Ovary (tissue), 9 donors: Measurements from ENCODE around the gene SLX4IP. TPM values are rescaled to one million over a fixed set of nuclear protein-coding genes. Genes with fewer than 3 reads are reported as not detected.
A peak's percentile ranks its signal among the peaks of the same experiment; 100 is the strongest.

Source experiments
- DNase-seq, 5 donors: peaks; one replicate each; pipeline ENCODE4 v3.0.0-alpha.2; 2019 to 2020
- H3K27ac ChIP-seq, 2 donors: fragments of 200-600 bp; one replicate each; pipeline versions ENCODE4 v1.5.1 to v1.8.0; 2019 to 2022
- H3K27me3 ChIP-seq: fragments of 200-600 bp; one replicate; pipeline ENCODE4 v1.8.0; 2022
- H3K36me3 ChIP-seq: fragments of 200-600 bp; sonication (generic); one replicate; pipeline ENCODE4 v1.5.1; 2019
- H3K4me1 ChIP-seq: one replicate; pipeline ENCODE4 v1.8.1; 2013; ENCODE audit warnings: mild to moderate bottlenecking, moderate library complexity; ENCODE audit not compliant: insufficient read depth
- H3K4me3 ChIP-seq: fragments of 200-600 bp; sonication (generic); one replicate; pipeline ENCODE4 v1.5.1; 2017
- H3K9me3 ChIP-seq, 2 donors: fragments of 200-600 bp in 1 of 2; sonication (generic) in 1 of 2; one replicate each; pipeline versions ENCODE4 v1.5.1 to v1.8.1; 2013 to 2019; ENCODE audit warnings: mild to moderate bottlenecking in 1 of 2, moderate library complexity in 1 of 2
- CTCF ChIP-seq, 3 donors: fragments of 450-650 bp in 2 of 3; fragments of 200-600 bp in 1 of 3; IDR thresholded peaks; one replicate each; pipeline versions ENCODE4 v1.5.1 to v1.8.0; 2016 to 2022; ENCODE audit warnings: antibody characterized with exemption in 3 of 3, mild to moderate bottlenecking in 1 of 3
- EP300 ChIP-seq: sonication (generic); formaldehyde crosslinking; IDR thresholded peaks from one replicate; pipeline ENCODE4 v1.6.1; 2017; ENCODE audit warnings: antibody characterized with exemption
- POLR2A ChIP-seq: fragments of 450-650 bp; IDR thresholded peaks from one replicate; pipeline ENCODE4 v1.6.1; 2017; ENCODE audit warnings: antibody characterized with exemption, mild to moderate bottlenecking, moderate library complexity
- WGBS, 3 donors: extraction: QIAGEN DNeasy Blood & Tissue Kit in 1 of 3; methylation state at CpG; one replicate each; pipeline versions ENCODE4 v1.1.5 to v1.1.7; 2013 to 2017; 5-methylcytosine and 5-hydroxymethylcytosine counted together
- intact Hi-C, 4 donors: fragments of 100-400 bp; cut with DNase I; formaldehyde crosslinking; loops; one replicate each; pipeline versions ENCODE4 v1.11.0 to v1.15.1; 2022 to 2023
- polyA plus RNA-seq, 2 donors: library from polyadenylated mRNA; stranded (reverse); fragments of 200-250 nt in 1 of 2; fragments of 350-450 nt in 1 of 2; fragmentation: Illumina TruSeq in 1 of 2; extraction: RNeasy Lipid Tissue Mini Kit (QIAGEN cat#74804) in 1 of 2; gene quantifications; one replicate each; pipeline ENCODE4 v1.2.3, GENCODE V29; 2013 to 2014
- total RNA-seq, 7 donors: library from RNA; depleted of rRNA in 2 of 7; stranded (reverse); fragments of >200 nt in 2 of 7; fragmentation: NEBNext Ultra II Directional in 3 of 7; extraction: Animal tissue kit (Norgen Biotek cat#: 25700) in 3 of 7; gene quantifications; one replicate each; pipeline versions ENCODE4 v1.1.0 to v1.2.4, GENCODE V29; 2016 to 2023
- donor health status: DM: no; HTN: no; CAD: no; lungs with moderate emphysema.
- donor health status: DM: no; HTN: no; CAD: no.
- donor health status: Bipolar disorder and iron deficiency.
- donor health status: DM: yes; HTN: yes; CAD: no.
- donor health status: DM: no; HTN: no; CAD: no.
- donor health status: DM: yes; HTN: yes; CAD: no.

SLX4IP gene
- total and polyA plus RNA-seq, 9 donors = 0.98 to 5.1 (median 2.8) TPM

- no peak for TF ChIP-seq CTCF (IDR thresholded peaks at IDR 0.05)
- WGBS, 3 donors = 90 to 96% (median 90%) methylated on average over 4 of the region's 4 CpGs
- Histone ChIP-seq H3K4me1 (peaks cover 3% of the 10 kb centered on the region), H3K27me3 (no peaks in the 10 kb centered on the region), H3K36me3 (no peaks in the 10 kb centered on the region), H3K27ac (peak overlapping the region in 1 of 2 donors; percentile 14), H3K9me3 (no peaks in the 10 kb centered on the region), H3K4me3 (no peak overlapping the region)
- intact Hi-C loops = no loop called here
- no peak for DNase-seq
These were observed 89.5 kb downstream of the SLX4IP start for GRCh38 chr20:10524643-10525042.

- H3K36me3 ChIP-seq = no peaks in the 10 kb centered on the region
- no peak for DNase-seq
- no peak overlapping the region for H3K4me3 ChIP-seq
- no peak overlapping the region for H3K27ac ChIP-seq
- no peak for TF ChIP-seq POLR2A
- no peak for TF ChIP-seq EP300
- TF ChIP-seq CTCF (IDR thresholded peaks at IDR 0.05) = no peak
- H3K4me1 ChIP-seq = peaks cover 3% of the 10 kb centered on the region
- no peaks in the 10 kb centered on the region for H3K27me3 ChIP-seq
- H3K9me3 ChIP-seq = no peaks in the 10 kb centered on the region
- intact Hi-C loops = no loop called here
- WGBS, 3 donors = 92 to 95% (median 93%) methylated on average over 3 of the region's 3 CpGs
These were observed 92.7 kb downstream of the SLX4IP start for GRCh38 chr20:10527781-10528180.

- WGBS, 3 donors = 94 to 97% (median 97%) methylated on average over 2 of the region's 2 CpGs
- Histone ChIP-seq H3K4me3 (no peak overlapping the region), H3K4me1 (no peaks in the 10 kb centered on the region), H3K9me3 (no peaks in the 10 kb centered on the region), H3K36me3 (no peaks in the 10 kb centered on the region), H3K27me3 (no peaks in the 10 kb centered on the region), H3K27ac (no peak overlapping the region)
- TF ChIP-seq EP300 = no peak
- no peak for TF ChIP-seq CTCF (IDR thresholded peaks at IDR 0.05)
- TF ChIP-seq POLR2A = no peak
- no peak for DNase-seq
- intact Hi-C loops = no loop called here
These were observed 95.8 kb downstream of the SLX4IP start for GRCh38 chr20:10530883-10531282.

- H3K9me3 ChIP-seq = no peaks in the 10 kb centered on the region
- DNase-seq = no peak
- H3K27me3 ChIP-seq = no peaks in the 10 kb centered on the region
- TF ChIP-seq EP300 (no peak), POLR2A (no peak), CTCF (IDR thresholded peaks at IDR 0.05) (no peak)
- 85 to 91% (median 90%) methylated on average over 3 of the region's 3 CpGs for WGBS, 3 donors
- intact Hi-C loops = no loop called here
- H3K4me1 ChIP-seq = no peaks in the 10 kb centered on the region
- H3K27ac ChIP-seq = no peak overlapping the region
- no peak overlapping the region for H3K4me3 ChIP-seq
- H3K36me3 ChIP-seq = no peaks in the 10 kb centered on the region
These were observed 96.7 kb downstream of the SLX4IP start for GRCh38 chr20:10531848-10532247.

- H3K27me3 ChIP-seq = no peaks in the 10 kb centered on the region
- H3K4me1 ChIP-seq = no peaks in the 10 kb centered on the region
- WGBS, 3 donors = 84 to 93% (median 92%) methylated on average over 3 of the region's 3 CpGs
- no peak overlapping the region for H3K4me3 ChIP-seq
- H3K36me3 ChIP-seq = no peaks in the 10 kb centered on the region
- H3K27ac ChIP-seq = no peak overlapping the region
- H3K9me3 ChIP-seq = no peaks in the 10 kb centered on the region
- DNase-seq = no peak
- intact Hi-C loops = no loop called here
- TF ChIP-seq EP300 (no peak), CTCF (IDR thresholded peaks at IDR 0.05) (no peak), POLR2A (no peak)
These were observed 97.3 kb downstream of the SLX4IP start for GRCh38 chr20:10532361-10532760.
